Subcutaneous adipose tissue (tissue), 4 donors: ENCODE results near the gene TNFRSF6B. TPM values are rescaled to one million over a fixed set of nuclear protein-coding genes. Genes with fewer than 3 reads are reported as not detected.

ENCODE experiments used
- total RNA-seq, 4 donors: library from RNA; depleted of rRNA; stranded (reverse); fragments of >200 nt; gene quantifications; one replicate each; pipeline ENCODE4 v1.1.0, GENCODE V29; 2016
- TF ChIP-seq, protein P1 (sequence below): fragments of 450-650 bp; IDR thresholded peaks from one replicate; pipeline ENCODE4 v1.5.1; 2016; ENCODE audit warnings: low read depth, mild to moderate bottlenecking, control low read depth, antibody characterized with exemption, moderate library complexity

TNFRSF6B gene
- total RNA-seq, 4 donors from 2014 or later = 1.1 to 41.6 (median 10.8) TPM

- TF ChIP-seq, protein P1, sequence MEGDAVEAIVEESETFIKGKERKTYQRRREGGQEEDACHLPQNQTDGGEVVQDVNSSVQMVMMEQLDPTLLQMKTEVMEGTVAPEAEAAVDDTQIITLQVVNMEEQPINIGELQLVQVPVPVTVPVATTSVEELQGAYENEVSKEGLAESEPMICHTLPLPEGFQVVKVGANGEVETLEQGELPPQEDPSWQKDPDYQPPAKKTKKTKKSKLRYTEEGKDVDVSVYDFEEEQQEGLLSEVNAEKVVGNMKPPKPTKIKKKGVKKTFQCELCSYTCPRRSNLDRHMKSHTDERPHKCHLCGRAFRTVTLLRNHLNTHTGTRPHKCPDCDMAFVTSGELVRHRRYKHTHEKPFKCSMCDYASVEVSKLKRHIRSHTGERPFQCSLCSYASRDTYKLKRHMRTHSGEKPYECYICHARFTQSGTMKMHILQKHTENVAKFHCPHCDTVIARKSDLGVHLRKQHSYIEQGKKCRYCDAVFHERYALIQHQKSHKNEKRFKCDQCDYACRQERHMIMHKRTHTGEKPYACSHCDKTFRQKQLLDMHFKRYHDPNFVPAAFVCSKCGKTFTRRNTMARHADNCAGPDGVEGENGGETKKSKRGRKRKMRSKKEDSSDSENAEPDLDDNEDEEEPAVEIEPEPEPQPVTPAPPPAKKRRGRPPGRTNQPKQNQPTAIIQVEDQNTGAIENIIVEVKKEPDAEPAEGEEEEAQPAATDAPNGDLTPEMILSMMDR = no peak
Observed at GRCh38 chr20:63698739-63699465, 2.5 kb downstream of the TNFRSF6B start.

- TF ChIP-seq, protein P1 = no peak
Observed at GRCh38 chr20:63699466-63700198, 3.2 kb downstream of the TNFRSF6B start.

DNA sequence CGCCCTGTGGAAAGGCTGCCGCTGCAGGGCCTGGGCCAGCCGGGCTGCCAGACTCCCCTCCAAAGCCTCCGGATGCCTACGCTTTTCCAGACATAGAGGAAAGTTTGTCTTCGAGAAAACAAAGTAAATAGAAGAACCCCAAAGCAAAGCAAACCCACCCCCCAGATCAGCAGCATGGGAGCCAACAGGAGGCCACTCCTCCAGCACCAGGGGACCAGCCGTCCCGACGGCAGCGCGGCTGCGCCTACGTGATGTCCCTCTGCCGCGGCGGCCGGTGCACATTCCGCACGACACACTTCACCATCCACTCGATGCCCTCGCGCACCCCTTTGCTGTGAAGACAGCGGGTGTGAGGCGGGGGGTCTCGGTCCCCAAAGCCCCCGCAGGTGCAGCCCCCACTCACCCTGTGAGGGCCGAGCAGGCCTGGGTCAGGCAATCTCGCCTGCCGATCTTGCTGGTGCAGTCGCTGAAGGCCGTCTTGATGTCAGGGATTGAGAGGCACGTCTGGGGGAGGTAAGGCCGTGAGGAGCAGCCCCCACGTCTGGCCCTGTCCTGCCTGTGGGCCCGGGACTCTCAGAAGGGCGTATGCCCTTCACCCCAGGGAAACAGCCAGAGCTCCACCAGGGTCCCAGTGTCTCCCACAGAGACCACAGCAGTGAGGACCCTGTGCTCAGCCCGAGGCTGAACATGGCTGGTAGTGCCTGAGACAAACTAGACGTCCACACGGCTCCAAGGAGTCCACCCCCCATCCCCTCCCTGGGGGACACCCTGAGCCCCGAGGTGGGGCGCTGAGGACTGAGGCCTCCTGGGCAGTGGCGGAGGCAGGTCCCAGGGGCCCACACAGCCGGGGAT lies 4.0 kb downstream of the TNFRSF6B start:
- TF ChIP-seq, protein P1 = no peak

DNA sequence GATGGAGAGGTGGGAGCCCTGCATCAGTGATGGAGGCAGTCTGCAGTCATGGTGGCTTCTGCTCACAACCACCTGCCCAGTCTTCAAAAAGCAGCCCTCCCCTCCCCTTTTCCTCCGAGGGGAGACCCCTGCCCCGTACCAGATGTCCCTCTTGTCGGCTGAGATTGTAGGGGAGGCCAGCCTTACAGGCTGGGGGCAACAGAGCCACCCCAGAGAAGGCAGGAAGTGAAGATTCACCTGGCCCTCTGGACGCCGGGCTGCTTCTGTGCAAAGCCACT lies 4.5 kb downstream of the TNFRSF6B start:
- TF ChIP-seq, protein P1 = no peak

- TF ChIP-seq, protein P1 = no peak
Observed at GRCh38 chr20:63701329-63702035, 5.0 kb downstream of the TNFRSF6B start.

DNA sequence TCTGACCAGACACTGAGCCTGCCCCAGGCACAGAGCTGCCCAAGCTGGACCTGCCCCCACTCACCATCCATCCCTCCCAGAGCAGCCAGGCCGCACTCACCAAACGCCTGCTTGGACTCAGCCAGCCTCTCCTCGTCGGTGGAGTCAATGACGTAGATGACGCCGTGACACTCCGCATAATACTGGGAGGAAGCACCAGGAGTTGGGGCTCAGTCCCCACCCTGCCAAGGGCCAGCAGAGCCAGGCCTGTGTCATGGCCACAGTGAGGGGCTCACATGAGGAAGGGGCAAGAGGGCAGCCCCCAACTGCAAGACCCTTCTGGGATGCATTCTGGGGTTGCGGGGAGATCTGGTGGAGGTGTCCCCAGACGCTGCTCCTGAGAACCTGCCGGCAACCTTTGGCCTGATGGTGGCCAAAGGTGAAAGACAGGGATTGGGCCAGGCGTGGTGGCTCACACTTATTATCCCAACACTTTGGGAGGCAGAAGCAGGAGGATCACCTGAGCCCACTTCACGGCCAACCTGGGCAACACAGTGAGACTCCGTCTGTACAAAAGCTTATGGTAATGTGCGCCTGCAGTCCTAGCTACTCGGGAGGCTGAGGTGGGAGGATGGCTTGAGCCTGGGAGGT lies 5.7 kb downstream of the TNFRSF6B start:
- TF ChIP-seq, protein P1 = no peak
